ENCODE measurements around the gene ZNF695. TPM values are rescaled to one million over a fixed set of nuclear protein-coding genes. Genes with fewer than 3 reads are reported as not detected.

Gene ZNF695
- total RNA-seq, 1 experiment from 2014 or later: 29.4 TPM

- H3K27me3 Mint-ChIP-seq (ENCODE audit: low read depth): peaks cover 10% of the 10 kb centered on the region
- no peak for TF ChIP-seq KAT7 (CRISPR knock-in tag; IDR thresholded peaks at IDR 0.05; ENCODE audit: borderline replicate concordance)
- no peak for TF ChIP-seq ZNF532 (CRISPR knock-in tag; IDR thresholded peaks at IDR 0.05; ENCODE audit: borderline replicate concordance)
- no peak for TF ChIP-seq CBFB (CRISPR knock-in tag; IDR thresholded peaks at IDR 0.05; ENCODE audit: low read depth)
- TF ChIP-seq NFYB (CRISPR knock-in tag; conservative IDR thresholded peaks at IDR 0.05; ENCODE audit: low read depth): no peak
- TF ChIP-seq RELA (CRISPR knock-in tag; IDR thresholded peaks at IDR 0.05; ENCODE audit: borderline replicate concordance): no peak
- no peak for TF ChIP-seq AR (CRISPR knock-in tag; IDR thresholded peaks at IDR 0.05)
- no peak for TF ChIP-seq FOXK1 (CRISPR knock-in tag; IDR thresholded peaks at IDR 0.05)
- TF ChIP-seq IRF2 (CRISPR knock-in tag; IDR thresholded peaks at IDR 0.05; ENCODE audit: borderline replicate concordance, low read depth): no peak
- TF ChIP-seq HMGXB4 (CRISPR knock-in tag; IDR thresholded peaks at IDR 0.05): no peak
- no peak for TF ChIP-seq ARID4B (CRISPR knock-in tag; IDR thresholded peaks at IDR 0.05; ENCODE audit: borderline replicate concordance)
- no peak for TF ChIP-seq ZMAT4 (CRISPR knock-in tag; IDR thresholded peaks at IDR 0.05)
- no peak for TF ChIP-seq ATF1 (CRISPR knock-in tag; IDR thresholded peaks at IDR 0.05)
- TF ChIP-seq NR1H2 (CRISPR knock-in tag; IDR thresholded peaks at IDR 0.05): no peak
- TF ChIP-seq MLX (CRISPR knock-in tag; IDR thresholded peaks at IDR 0.05): no peak
- TF ChIP-seq PRRX2 (CRISPR knock-in tag; IDR thresholded peaks at IDR 0.05): no peak
- TF ChIP-seq FOXP1 (CRISPR knock-in tag; IDR thresholded peaks at IDR 0.05; ENCODE audit: borderline replicate concordance): no peak
- no peak for TF ChIP-seq ZSCAN18 (CRISPR knock-in tag; IDR thresholded peaks at IDR 0.05)
- H3K36me3 Mint-ChIP-seq: peaks cover 100% of the 10 kb centered on the region
- H3K9me3 Mint-ChIP-seq: peaks cover 94% of the 10 kb centered on the region
- no peaks in the 10 kb centered on the region for H3K4me1 Mint-ChIP-seq
- no peak overlapping the region for H3K27ac Mint-ChIP-seq
- ChIA-PET POLR2A (no interaction called here), CTCF (no interaction called here)
- no peak overlapping the region for H3K4me3 Mint-ChIP-seq
- ATAC-seq (no peak), DNase-seq (ENCODE audit: low spot score) (no peak)
These were observed 39.4 kb upstream of the ZNF695 start for GRCh38 chr1:247047260-247047659.
